Kidney epithelial cell (primary cell): Measurements from ENCODE around the gene RBM23. TPM values are rescaled to one million over a fixed set of nuclear protein-coding genes. Genes with fewer than 3 reads are reported as not detected.
A peak's percentile ranks its signal among the peaks of the same experiment; 100 is the strongest.

Experiments used
- DNase-seq: peaks from one replicate; pipeline ENCODE4 v3.0.0-alpha.2; 2010; ENCODE audit warnings: low read depth
- H3K27me3 ChIP-seq: 2 replicates; pipeline ENCODE4 v1.6.0; 2011; ENCODE audit warnings: low read length; ENCODE audit not compliant: control insufficient read depth, insufficient read depth
- H3K36me3 ChIP-seq: 2 replicates; pipeline ENCODE4 v1.5.1; 2011; ENCODE audit warnings: low read length; ENCODE audit not compliant: control insufficient read depth, insufficient read depth
- H3K4me3 ChIP-seq: 2 replicates; pipeline ENCODE4 v1.5.1; 2011; ENCODE audit warnings: low read depth, mild to moderate bottlenecking, control low read depth, low read length
- CTCF ChIP-seq: IDR thresholded peaks from 2 replicates; pipeline ENCODE4 v1.5.1; 2011; ENCODE audit warnings: mild to moderate bottlenecking, moderate library complexity, low read length, control low read depth, inconsistent platforms; ENCODE audit not compliant: insufficient read depth, poor library complexity, severe bottlenecking
- total RNA-seq: library from RNA; depleted of rRNA; stranded (reverse); fragments of >200 nt; gene quantifications from 2 replicates; pipeline ENCODE4 v1.2.3, GENCODE V29; 2015

RBM23 gene
- total RNA-seq, 1 donor from 2014 or later, result 146 TPM

GRCh38 chr14:22887990-22888378 is 31.0 kb downstream of the RBM23 start:
- H3K36me3 ChIP-seq, result no peaks in the 10 kb centered on the region
- H3K27me3 ChIP-seq, result no peaks in the 10 kb centered on the region
- peak overlapping the region; percentile 63 for H3K4me3 ChIP-seq
- TF ChIP-seq CTCF, result no peak
- no peak for DNase-seq

- no peak for TF ChIP-seq CTCF
- Histone ChIP-seq H3K36me3 (no peaks in the 10 kb centered on the region), H3K4me3 (peak overlapping the region; percentile 63), H3K27me3 (no peaks in the 10 kb centered on the region)
- DNase-seq, result peak; percentile 92
Observed at GRCh38 chr14:22887260-22887989, 31.5 kb downstream of the RBM23 start.

- Histone ChIP-seq H3K36me3 (no peaks in the 10 kb centered on the region), H3K27me3 (no peaks in the 10 kb centered on the region), H3K4me3 (peak overlapping the region; percentile 63)
- TF ChIP-seq CTCF, result peak; percentile 21
- DNase-seq, result no peak
Observed at GRCh38 chr14:22886500-22887259, 32.3 kb downstream of the RBM23 start.

- H3K36me3 ChIP-seq, result no peaks in the 10 kb centered on the region
- no peaks in the 10 kb centered on the region for H3K27me3 ChIP-seq
- TF ChIP-seq CTCF, result no peak
- DNase-seq, result no peak
- peak overlapping the region; percentile 63 for H3K4me3 ChIP-seq
Observed at GRCh38 chr14:22885975-22886374, 33.0 kb downstream of the RBM23 start.

- no peaks in the 10 kb centered on the region for H3K36me3 ChIP-seq
- TF ChIP-seq CTCF, result no peak
- no peaks in the 10 kb centered on the region for H3K27me3 ChIP-seq
- DNase-seq, result no peak
- no peak overlapping the region for H3K4me3 ChIP-seq
Observed at GRCh38 chr14:22884738-22885523, 34.0 kb downstream of the RBM23 start.
